Esophagus squamous epithelium (tissue), 4 donors: ENCODE data around the gene TGM3.

Experiments
- CTCF ChIP-seq, 6 experiments: fragments of 450-650 bp in 4 of 6; fragments of 200-600 bp in 2 of 6; sonication (generic) in 2 of 6; IDR thresholded peaks; one replicate each; pipeline ENCODE4 v1.5.1; 2016 to 2019; ENCODE audit warnings: antibody characterized with exemption in 6 of 6, mild to moderate bottlenecking in 4 of 6, moderate library complexity in 4 of 6
- POLR2A ChIP-seq, 4 donors: fragments of 450-650 bp; IDR thresholded peaks; one replicate each; pipeline ENCODE4 v1.6.1; 2017; ENCODE audit warnings: antibody characterized with exemption in 4 of 4, mild to moderate bottlenecking in 4 of 4, moderate library complexity in 3 of 4

GRCh38 chr20:2295886-2296515 lies at the start of gene TGM3:
- no peak for TF ChIP-seq CTCF (IDR thresholded peaks at IDR 0.05)
- TF ChIP-seq POLR2A (IDR thresholded peaks at IDR 0.05) = no peak
